Stimulated activated CD4-positive, alpha-beta T cell treated with anti-CD3 and anti-CD28 coated beads, Interleukin-1b, Interleukin-23, amount 100 ng/mL, for 1 hour (primary cell): ENCODE results near the gene ADAMTSL1.
"Not testable (repeated sequence)": the region's sequence is repeated elsewhere in the genome, so short reads cannot be mapped to it uniquely, and the experiment has no call there.

ENCODE experiments used
- DNase-seq, 2 donors: peaks; one replicate each; pipeline ENCODE4 v3.0.0-alpha.2; 2020; ENCODE audit warnings: low read depth in 2 of 2

Gene ADAMTSL1

GRCh38 chr9:18906656-18907395, 432.9 kb downstream of the ADAMTSL1 start:
- DNase-seq, result no peak

- DNase-seq, result no peak
These were observed 434.1 kb downstream of the ADAMTSL1 start for GRCh38 chr9:18907927-18908625.

GRCh38 chr9:18909140-18910018, 435.4 kb downstream of the ADAMTSL1 start:
- DNase-seq, result no peak

GRCh38 chr9:18910435-18910834, 436.5 kb downstream of the ADAMTSL1 start:
- DNase-seq, result no peak

- no peak for DNase-seq
These were observed 437.0 kb downstream of the ADAMTSL1 start for GRCh38 chr9:18910916-18911315.

- no peak for DNase-seq
These were observed 437.9 kb downstream of the ADAMTSL1 start for GRCh38 chr9:18911714-18912342.

- DNase-seq, result no peak
These were observed 446.5 kb downstream of the ADAMTSL1 start for GRCh38 chr9:18920141-18921084.

GRCh38 chr9:18921366-18922075, 447.6 kb downstream of the ADAMTSL1 start:
- DNase-seq, result no peak

GRCh38 chr9:18922161-18922885, 448.4 kb downstream of the ADAMTSL1 start:
- no peak for DNase-seq

GRCh38 chr9:18923167-18923566, 449.2 kb downstream of the ADAMTSL1 start:
- DNase-seq, result no peak

- no peak for DNase-seq
These were observed 449.9 kb downstream of the ADAMTSL1 start for GRCh38 chr9:18923671-18924430.

GRCh38 chr9:18925880-18926279, 451.9 kb downstream of the ADAMTSL1 start:
- DNase-seq, result no peak

- DNase-seq, result no peak
These were observed 452.6 kb downstream of the ADAMTSL1 start for GRCh38 chr9:18926513-18926912.

- DNase-seq, result no peak
These were observed 454.8 kb downstream of the ADAMTSL1 start for GRCh38 chr9:18928711-18929110.

- not testable (repeated sequence) for DNase-seq
These were observed 456.7 kb downstream of the ADAMTSL1 start for GRCh38 chr9:18930611-18931010.

- DNase-seq, result no peak
These were observed 461.6 kb downstream of the ADAMTSL1 start for GRCh38 chr9:18935541-18935940.

GRCh38 chr9:18936094-18936871, 462.3 kb downstream of the ADAMTSL1 start:
- DNase-seq, result no peak

- DNase-seq, result no peak
These were observed 466.0 kb downstream of the ADAMTSL1 start for GRCh38 chr9:18939943-18940342.
